Stomach (tissue), 4 donors: Measurements from ENCODE around the gene SNTG2.

Source experiments
- CTCF ChIP-seq, 7 experiments: fragments of 450-650 bp in 4 of 7; fragments of 200-600 bp in 3 of 7; sonication (generic) in 3 of 7; IDR thresholded peaks; one replicate each; pipeline ENCODE4 v1.5.1; 2016 to 2019; ENCODE audit warnings: antibody characterized with exemption in 7 of 7, control low read depth in 2 of 7, mild to moderate bottlenecking in 1 of 7
- POLR2A ChIP-seq, 4 donors: fragments of 450-650 bp; IDR thresholded peaks; one replicate each; pipeline ENCODE4 v1.6.1; 2016; ENCODE audit warnings: antibody characterized with exemption in 4 of 4, control low read depth in 2 of 4, mild to moderate bottlenecking in 1 of 4, moderate library complexity in 1 of 4
- POLR2AphosphoS5 ChIP-seq, 3 donors: sonication (generic); formaldehyde crosslinking; IDR thresholded peaks; one replicate each; pipeline ENCODE4 v1.6.1; 2016; ENCODE audit warnings: antibody characterized with exemption in 3 of 3

- TF ChIP-seq CTCF (IDR thresholded peaks at IDR 0.05) (no peak), POLR2AphosphoS5 (IDR thresholded peaks at IDR 0.05) (no peak), POLR2A (IDR thresholded peaks at IDR 0.05) (no peak)
Observed at GRCh38 chr2:1072250-1072649, 121.6 kb downstream of the SNTG2 start.
